OCI-LY3 (cell line): ENCODE results near the gene ZKSCAN8.

ENCODE experiments used
- CTCF ChIP-seq: fragments of 200-600, 300-600 bp; sonication (generic); IDR thresholded peaks from 2 replicates; pipeline ENCODE4 v1.5.1; 2014; ENCODE audit warnings: antibody characterized with exemption, low read length, low read depth
- EZH2phosphoT487 ChIP-seq: fragments of 200-600 bp; shearing (Covaris generic); IDR thresholded peaks from 2 replicates; pipeline ENCODE4 v1.6.1; 2018; ENCODE audit warnings: antibody characterized with exemption, mixed run types, low read depth

GRCh38 chr6:28137505-28137981 lies 4.1 kb upstream of the ZKSCAN8 start:
- TF ChIP-seq CTCF (no peak), EZH2phosphoT487 (no peak)
